ENCODE results near the gene BMP10.

BMP10 gene

DNA sequence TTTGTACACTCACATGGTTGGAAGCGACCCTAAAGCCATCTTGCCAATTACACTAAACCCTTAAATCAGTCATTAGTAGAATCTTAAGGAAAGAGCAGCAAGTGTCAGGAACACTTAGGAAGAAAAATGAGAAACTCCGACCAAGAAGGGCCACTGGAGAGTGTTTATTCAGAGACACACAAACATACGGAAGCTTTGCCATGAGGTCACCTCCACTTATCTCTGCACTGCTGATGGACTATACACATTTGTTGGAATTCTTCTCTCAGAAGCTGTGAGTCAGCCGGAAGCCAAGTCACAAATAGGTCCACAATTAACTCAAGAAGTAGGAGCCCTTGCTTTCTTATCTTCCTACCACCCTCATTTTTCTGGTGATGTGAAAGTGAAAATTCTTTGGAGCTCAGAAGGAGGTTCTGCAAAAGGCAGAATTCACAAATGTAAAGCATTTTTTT lies 21.6 kb downstream of the BMP10 start:
- no peak for DNase-seq

GRCh38 chr2:68847751-68848150 lies 23.4 kb downstream of the BMP10 start:
- DNase-seq = no peak

- no peak for DNase-seq
Observed at GRCh38 chr2:68846091-68846490, 25.1 kb downstream of the BMP10 start.

- no peak for DNase-seq
Observed at GRCh38 chr2:68845043-68845442, 26.2 kb downstream of the BMP10 start.

- DNase-seq = peak; percentile 35 to 52
Observed at GRCh38 chr2:68839260-68839833, 31.9 kb downstream of the BMP10 start.

- DNase-seq = no peak
Observed at GRCh38 chr2:68838641-68839040, 32.6 kb downstream of the BMP10 start.

- DNase-seq = no peak
Observed at GRCh38 chr2:68837861-68838341, 33.3 kb downstream of the BMP10 start.

DNA sequence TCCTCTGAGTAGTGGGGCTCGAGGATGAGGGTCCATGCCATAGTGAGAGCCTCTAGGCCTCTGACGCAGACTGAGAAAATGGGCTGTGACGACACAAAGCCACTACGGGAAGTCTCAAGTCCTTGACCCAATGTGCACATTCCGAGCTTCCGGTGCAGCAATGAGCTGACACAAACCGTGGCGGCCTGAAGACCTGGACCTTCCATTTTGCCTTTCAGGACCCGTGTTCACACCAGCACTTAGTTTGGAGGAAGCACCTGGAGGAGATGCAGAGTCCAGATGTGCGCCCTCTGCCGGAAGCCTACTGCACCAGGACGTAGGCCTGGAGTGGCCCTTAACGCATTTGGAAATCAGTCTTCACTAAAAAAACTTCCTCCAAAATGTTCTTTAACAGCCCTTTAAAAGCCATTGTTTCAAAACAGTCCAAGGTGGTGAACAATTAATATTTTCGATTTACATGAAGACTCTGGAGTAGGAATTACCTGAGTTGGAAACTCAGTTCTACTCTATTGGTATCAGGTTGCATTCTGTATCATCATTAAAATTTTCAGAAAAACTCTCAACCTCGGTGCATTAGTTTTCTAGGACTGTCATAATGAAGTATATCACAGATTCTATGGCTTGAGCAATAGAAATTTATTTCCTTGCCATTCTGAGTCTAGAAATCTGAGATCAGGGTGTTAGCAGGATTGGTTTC lies 33.9 kb downstream of the BMP10 start:
- peak; percentile 77 to 80 for DNase-seq

GRCh38 chr2:68835621-68836020 lies 35.6 kb downstream of the BMP10 start:
- DNase-seq = no peak

- no peak for DNase-seq
Observed at GRCh38 chr2:68834737-68835376, 36.3 kb downstream of the BMP10 start.

- no peak for DNase-seq
Observed at GRCh38 chr2:68833162-68833561, 38.0 kb downstream of the BMP10 start.

DNA sequence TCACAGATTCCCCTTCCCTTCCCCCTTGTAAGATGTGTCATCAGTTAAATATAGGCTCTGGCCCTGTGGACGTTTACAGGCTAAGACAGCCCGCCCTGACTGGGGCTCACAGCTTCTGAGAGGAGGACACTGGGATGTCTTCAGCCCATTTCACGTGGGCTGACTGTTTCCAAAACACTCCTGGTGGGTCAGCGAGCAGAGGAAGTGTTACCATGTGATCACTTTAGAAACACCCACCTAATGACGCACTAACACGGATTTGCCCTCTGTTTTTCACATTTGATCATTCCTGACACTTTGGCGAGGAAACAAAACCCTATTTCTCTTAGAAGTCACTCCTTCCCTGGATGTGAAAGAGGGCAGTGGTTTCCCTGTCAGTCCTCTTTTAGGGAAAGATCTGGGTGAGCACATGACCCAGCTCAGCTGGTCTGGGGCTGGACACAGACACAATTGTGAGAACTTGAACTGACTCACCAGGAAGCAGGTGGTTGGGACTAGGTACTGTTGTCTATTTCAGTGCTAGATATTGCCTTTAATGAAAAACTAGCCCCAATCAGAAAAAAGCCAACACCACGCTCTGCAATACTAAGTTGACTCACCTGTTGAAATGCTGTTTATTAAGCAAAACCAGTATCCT lies 38.8 kb downstream of the BMP10 start:
- peak; percentile 51 to 65 for DNase-seq

DNA sequence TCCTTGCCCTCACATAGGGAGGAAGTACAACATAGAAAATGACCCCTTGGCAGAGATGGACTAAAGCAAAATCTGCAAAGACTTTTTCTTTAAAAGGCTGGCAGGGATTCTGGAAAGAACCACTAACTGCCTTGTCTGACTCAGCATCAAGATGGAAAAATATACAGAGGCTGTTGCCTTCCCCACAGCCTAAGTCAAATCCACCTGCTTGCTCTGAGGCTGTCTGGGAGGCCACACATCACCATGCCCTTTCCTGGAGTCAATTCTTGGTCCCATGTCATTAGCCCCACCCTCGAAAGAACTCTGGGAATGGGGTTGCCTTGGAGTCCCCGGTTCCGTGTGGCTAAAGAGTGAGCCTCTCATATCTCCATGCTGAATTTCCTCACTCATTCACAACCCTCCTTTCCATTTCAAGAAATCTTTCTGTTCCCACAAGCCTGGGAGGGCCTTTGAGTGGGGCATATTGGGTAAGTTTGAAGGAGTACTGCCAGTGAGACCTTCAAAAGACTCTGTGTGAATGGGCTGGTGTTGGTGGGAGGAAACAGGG lies 39.4 kb downstream of the BMP10 start:
- no peak for DNase-seq

DNA sequence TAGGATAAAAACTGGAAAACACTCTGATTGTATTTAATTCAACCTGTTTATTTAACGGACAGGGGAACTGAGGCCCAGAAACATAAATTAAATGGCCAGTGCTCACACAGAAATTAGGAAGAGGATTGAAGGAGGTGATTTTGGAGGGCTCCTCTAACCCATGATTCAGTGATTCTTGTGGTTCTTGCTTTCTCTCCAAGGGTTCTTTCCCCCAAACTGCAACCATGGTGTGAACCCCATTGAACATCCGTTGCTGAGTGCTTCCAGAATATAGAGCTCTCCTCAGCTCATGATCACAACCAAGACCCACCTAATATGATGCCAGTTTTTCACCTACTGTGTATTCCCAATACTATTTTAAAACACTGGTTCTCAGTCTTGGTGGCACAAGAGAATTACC lies 41.4 kb downstream of the BMP10 start:
- DNase-seq = no peak

- peak; percentile 57 to 71 for DNase-seq
Observed at GRCh38 chr2:68828887-68829708, 42.1 kb downstream of the BMP10 start.

- DNase-seq = no peak
Observed at GRCh38 chr2:68827666-68828065, 43.5 kb downstream of the BMP10 start.

- DNase-seq = no peak
Observed at GRCh38 chr2:68825866-68826265, 45.3 kb downstream of the BMP10 start.

GRCh38 chr2:68824831-68825230 lies 46.4 kb downstream of the BMP10 start:
- DNase-seq = no peak

DNA sequence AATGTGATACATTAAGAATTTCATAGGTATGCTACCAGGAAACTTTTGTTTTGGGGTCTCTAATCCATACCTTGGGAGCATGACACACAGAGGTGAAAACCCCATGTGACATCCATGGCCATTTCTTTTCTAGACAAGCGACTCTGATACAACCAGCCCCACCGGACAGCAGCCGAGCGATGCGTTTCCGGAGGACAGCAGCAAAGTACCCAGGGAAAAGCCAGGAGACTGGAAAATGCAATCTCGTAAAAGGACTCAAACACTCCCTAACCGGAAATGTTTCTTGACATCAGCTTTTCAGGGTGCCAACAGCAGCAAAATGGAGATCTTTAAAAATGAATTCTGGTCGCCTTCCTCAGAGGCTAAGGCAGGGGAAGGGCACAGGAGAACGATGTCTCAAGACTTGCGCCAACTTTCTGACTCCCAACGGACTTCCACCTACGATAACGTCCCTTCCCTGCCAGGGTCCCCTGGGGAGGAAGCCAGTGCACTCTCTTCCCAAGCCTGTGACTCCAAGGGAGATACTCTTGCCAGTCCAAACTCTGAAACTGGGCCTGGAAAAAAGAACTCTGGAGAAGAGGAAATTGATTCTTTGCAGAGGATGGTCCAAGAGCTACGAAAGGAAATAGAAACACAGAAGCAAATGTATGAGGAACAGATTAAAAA lies 48.9 kb downstream of the BMP10 start:
- DNase-seq = no peak

DNA sequence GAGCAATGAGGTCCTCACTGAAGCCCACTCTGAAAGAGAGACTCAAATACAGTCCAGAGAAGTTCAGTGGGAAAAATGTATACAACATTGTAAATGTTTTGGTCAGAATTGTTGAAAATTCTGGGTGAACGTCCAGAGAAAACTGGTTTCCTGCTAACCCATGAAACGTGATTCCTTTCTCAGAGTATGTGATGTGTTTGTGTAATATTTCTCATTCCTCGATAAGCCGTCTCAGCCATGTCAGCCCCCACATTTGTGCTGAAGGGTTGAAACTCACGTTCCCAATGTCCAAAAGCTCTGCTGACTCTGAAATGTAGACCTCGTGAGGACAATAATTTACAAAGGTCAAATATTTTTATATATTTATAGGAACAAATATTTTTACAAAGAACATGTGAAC lies 51.6 kb downstream of the BMP10 start:
- DNase-seq = no peak

- no peak for DNase-seq
Observed at GRCh38 chr2:68817306-68817705, 53.9 kb downstream of the BMP10 start.

All from activated CD4-positive, alpha-beta T cell treated with anti-CD3 and anti-CD28 coated beads, Interleukin-2, amount 50 U/mL, for 48 hours (primary cell).